ENCODE data around the gene REXO1. TPM values are rescaled to one million over a fixed set of nuclear protein-coding genes. Genes with fewer than 3 reads are reported as not detected.

REXO1 gene
- total and polyA plus RNA-seq, 9 of the 15 experiments (the other 6 are each of a cell fraction or from before 2014, with no cell fraction given), result 0.04 to 63.3 (median 15.8) TPM

GRCh38 chr19:1863638-1864479 lies 15.6 kb upstream of the REXO1 start (continued):
- TF ChIP-seq GABPB1 (CRISPR knock-in tag; IDR thresholded peaks at IDR 0.05) (0 out of 2 replicates have a peak, but pooled peaks have one; percentile 39), BCLAF1 (IDR thresholded peaks at IDR 0.05; ENCODE audit: borderline replicate concordance in 1 of 2, control insufficient read depth in 1 of 2, low read depth in 2 of 2, low read length in 1 of 2) (0 out of 4 replicates have a peak, but pooled peaks of 1 of the 2 experiments have one; percentile 26), ZFP1 (CRISPR knock-in tag; IDR thresholded peaks at IDR 0.05) (no peak), ZBTB7A (IDR thresholded peaks at IDR 0.05; ENCODE audit: borderline replicate concordance, control insufficient read depth, low read depth, low read length) (peak; percentile 67), STAT5B (CRISPR knock-in tag; IDR thresholded peaks at IDR 0.05) (no peak), KLF6 (CRISPR knock-in tag; IDR thresholded peaks at IDR 0.05; ENCODE audit: borderline replicate concordance) (peak; percentile 94), DLX4 (CRISPR knock-in tag; IDR thresholded peaks at IDR 0.05) (no peak), ZNF740 (CRISPR knock-in tag; IDR thresholded peaks at IDR 0.05) (peak; percentile 81), ZNF740 (tag; IDR thresholded peaks at IDR 0.05) (peak in 1 of 2 experiments; percentile 79; a peak in 1 of 4 replicates), ZNF696 (CRISPR knock-in tag; conservative IDR thresholded peaks at IDR 0.05) (no peak), BRCA1 (IDR thresholded peaks at IDR 0.05) (no peak), BRCA1 (CRISPR knock-in tag; IDR thresholded peaks at IDR 0.05) (no peak; the same call in 1 of the 2 replicates), SAP30 (IDR thresholded peaks at IDR 0.05; ENCODE audit: borderline replicate concordance, insufficient read depth, low read depth, low read length, poor library complexity, severe bottlenecking) (peak; percentile 99), THRAP3 (IDR thresholded peaks at IDR 0.05; ENCODE audit: borderline replicate concordance) (no peak), POLR2G (IDR thresholded peaks at IDR 0.05; ENCODE audit: low read depth, low read length) (peak; percentile 89), ARID3A (IDR thresholded peaks at IDR 0.05; ENCODE audit: borderline replicate concordance, low read depth, low read length) (no peak), SIN3A (IDR thresholded peaks at IDR 0.05; ENCODE audit: borderline replicate concordance in 2 of 2, control insufficient read depth in 1 of 2, low read depth in 2 of 2, low read length in 2 of 2) (peak; percentile 95 to 96)

Measured in K562 (cell line).